OCI-LY3 (cell line): Measurements from ENCODE around the gene NRG3.

Experiments used
- H2AFZ ChIP-seq: fragments of 200-600, 300-600 bp; shearing (Covaris generic); 2 replicates; pipeline ENCODE4 v1.6.0; 2014; ENCODE audit warnings: antibody characterized with exemption, low read depth, low read length
- H3K27ac ChIP-seq: fragments of 200-600, 300-600 bp; sonication (generic); 2 replicates; pipeline ENCODE4 v1.5.1; 2014; ENCODE audit warnings: mild to moderate bottlenecking, low read length, moderate library complexity, mixed read lengths
- H3K27me3 ChIP-seq: fragments of 200-600, 300-600 bp; sonication (generic); 2 replicates; pipeline ENCODE4 v1.6.1; 2014; ENCODE audit warnings: low read depth, low read length, mixed read lengths
- H3K36me3 ChIP-seq: fragments of 200-600, 300-600 bp; sonication (generic); replicated peaks from 2 replicates; pipeline ENCODE3; 2014; ENCODE audit warnings: low read depth, low read length, mixed read lengths
- H3K4me1 ChIP-seq: fragments of 300-600, 200-600 bp; sonication (generic); 2 replicates; pipeline ENCODE4 v1.6.1; 2014; ENCODE audit warnings: low read length, mixed read lengths
- H3K4me2 ChIP-seq: fragments of 200-600, 300-600 bp; sonication (generic); 2 replicates; pipeline ENCODE4 v1.6.1; 2014; ENCODE audit warnings: low read length, mixed read lengths
- H3K4me3 ChIP-seq: fragments of 300-600, 200-600 bp; sonication (generic); 2 replicates; pipeline ENCODE4 v1.5.1; 2014; ENCODE audit warnings: antibody characterized with exemption, mild to moderate bottlenecking, low read length, moderate library complexity
- H3K79me2 ChIP-seq: fragments of 300-600, 200-600 bp; shearing (Covaris generic); 2 replicates; pipeline ENCODE4 v1.6.1; 2014; ENCODE audit warnings: mild to moderate bottlenecking, low read length, mixed read lengths
- H3K9ac ChIP-seq: fragments of 300-600, 200-600 bp; shearing (Covaris generic); 2 replicates; pipeline ENCODE4 v1.6.0; 2014; ENCODE audit warnings: mild to moderate bottlenecking, low read length, moderate library complexity
- H3K9me3 ChIP-seq: fragments of 200-600, 300-600 bp; shearing (Covaris generic); 2 replicates; pipeline ENCODE4 v1.6.1; 2014; ENCODE audit warnings: low read length, mixed read lengths; ENCODE audit not compliant: insufficient read depth
- H4K20me1 ChIP-seq: fragments of 200-600, 300-600 bp; sonication (generic); 2 replicates; pipeline ENCODE4 v1.6.1; 2016; ENCODE audit warnings: low read length, mixed read lengths; ENCODE audit not compliant: insufficient read depth
- CTCF ChIP-seq: fragments of 200-600, 300-600 bp; sonication (generic); IDR thresholded peaks from 2 replicates; pipeline ENCODE4 v1.5.1; 2014; ENCODE audit warnings: antibody characterized with exemption, low read length, low read depth
- EZH2phosphoT487 ChIP-seq: fragments of 200-600 bp; shearing (Covaris generic); IDR thresholded peaks from 2 replicates; pipeline ENCODE4 v1.6.1; 2018; ENCODE audit warnings: antibody characterized with exemption, mixed run types, low read depth

The NRG3 gene

DNA sequence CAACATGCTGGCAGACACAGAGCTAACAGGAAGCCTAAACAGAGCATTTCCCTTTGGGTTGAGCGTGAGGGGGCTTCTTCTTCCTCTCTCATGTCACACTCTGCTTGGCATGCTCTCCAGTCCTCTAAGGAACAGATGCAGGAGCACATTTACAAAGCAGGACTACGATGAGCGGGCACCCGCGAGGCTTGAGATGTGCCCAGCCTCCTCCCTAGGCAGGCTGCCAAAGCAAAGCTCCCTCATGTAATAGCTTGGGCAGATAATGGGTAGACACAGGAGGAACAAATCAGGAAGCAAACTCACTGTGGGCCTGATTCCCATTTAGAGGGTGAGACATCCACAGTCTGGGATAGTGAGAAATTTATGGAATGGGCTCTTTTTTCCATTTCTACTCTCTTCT is 519.1 kb downstream of the NRG3 start:
- Histone ChIP-seq H3K9me3 (peaks cover 3% of the 10 kb centered on the region; the same call in 1 of the 2 replicates), H3K36me3 (no peaks in the 10 kb centered on the region), H3K4me3 (no peak overlapping the region), H3K27ac (no peak overlapping the region), H3K27me3 (no peaks in the 10 kb centered on the region), H3K79me2 (no peaks in the 10 kb centered on the region), H3K9ac (no peak overlapping the region), H2AFZ (no peak overlapping the region), H3K4me2 (no peak overlapping the region), H3K4me1 (no peaks in the 10 kb centered on the region), H4K20me1 (no peaks in the 10 kb centered on the region)
- no peak for TF ChIP-seq EZH2phosphoT487
- TF ChIP-seq CTCF, result no peak

DNA sequence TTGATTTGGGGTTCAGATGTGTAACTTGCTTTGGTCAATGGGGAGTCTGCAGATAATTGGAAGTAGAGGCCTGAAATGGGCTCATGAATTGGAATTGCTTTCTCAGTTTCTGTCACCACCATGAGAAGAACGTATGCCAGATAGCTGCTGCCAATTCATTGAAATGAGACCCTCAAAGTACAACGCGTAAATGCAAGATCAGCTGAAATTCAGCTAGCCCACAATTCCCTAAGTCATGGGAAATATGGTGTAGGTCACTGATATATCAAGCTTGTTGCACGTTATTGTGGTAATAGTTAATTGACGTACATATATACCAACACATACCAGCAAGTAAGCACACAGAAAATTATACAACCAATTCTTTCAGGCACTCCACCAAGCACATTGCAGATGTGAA is 520.0 kb downstream of the NRG3 start:
- Histone ChIP-seq H3K27ac (no peak overlapping the region), H3K4me2 (no peak overlapping the region), H3K9me3 (0 out of 2 replicates have a peak, but pooled peaks cover 2% of the 10 kb centered on the region), H3K36me3 (no peaks in the 10 kb centered on the region), H3K79me2 (no peaks in the 10 kb centered on the region), H2AFZ (no peak overlapping the region), H3K4me1 (no peaks in the 10 kb centered on the region), H3K4me3 (no peak overlapping the region), H4K20me1 (no peaks in the 10 kb centered on the region), H3K9ac (no peak overlapping the region), H3K27me3 (no peaks in the 10 kb centered on the region)
- TF ChIP-seq CTCF (no peak), EZH2phosphoT487 (no peak)

DNA sequence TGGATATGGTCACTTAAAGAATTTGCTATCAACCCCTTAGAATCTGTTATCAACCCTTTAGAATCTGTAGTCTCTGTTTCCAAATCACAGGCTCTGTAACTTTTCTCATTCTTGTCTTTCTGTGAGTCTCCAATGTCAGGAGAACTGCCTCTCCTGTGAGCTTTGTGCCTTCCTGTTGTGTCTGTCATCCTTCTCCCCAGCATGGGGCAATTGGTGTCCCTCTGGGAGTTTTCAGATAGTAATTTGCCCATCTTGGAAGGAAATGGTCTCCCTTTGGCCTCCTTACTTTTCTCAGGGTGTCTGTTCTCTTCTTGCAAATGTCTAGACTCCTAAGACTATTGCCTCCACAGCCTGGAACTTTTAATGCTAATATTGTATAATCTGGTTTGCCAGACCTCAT is 521.9 kb downstream of the NRG3 start:
- no peaks in the 10 kb centered on the region for H4K20me1 ChIP-seq
- no peaks in the 10 kb centered on the region for H3K79me2 ChIP-seq
- H3K4me2 ChIP-seq, result no peak overlapping the region

GRCh38 chr10:82397854-82398253 is 522.9 kb downstream of the NRG3 start:
- Histone ChIP-seq H3K79me2 (no peaks in the 10 kb centered on the region), H3K27me3 (no peaks in the 10 kb centered on the region), H3K4me2 (no peak overlapping the region), H3K9ac (no peak overlapping the region), H2AFZ (no peak overlapping the region), H4K20me1 (no peaks in the 10 kb centered on the region), H3K27ac (no peak overlapping the region), H3K4me3 (no peak overlapping the region), H3K9me3 (no peaks in the 10 kb centered on the region), H3K36me3 (no peaks in the 10 kb centered on the region), H3K4me1 (no peaks in the 10 kb centered on the region)
- TF ChIP-seq EZH2phosphoT487 (no peak), CTCF (no peak)

More for the DNA sequence above, 521.9 kb downstream of the NRG3 start:
- Histone ChIP-seq H3K4me1 (no peaks in the 10 kb centered on the region), H3K4me3 (no peak overlapping the region), H3K36me3 (no peaks in the 10 kb centered on the region), H3K9me3 (no peaks in the 10 kb centered on the region), H3K27ac (no peak overlapping the region), H2AFZ (no peak overlapping the region), H3K27me3 (no peaks in the 10 kb centered on the region), H3K9ac (no peak overlapping the region)
- TF ChIP-seq EZH2phosphoT487, result no peak
- TF ChIP-seq CTCF, result no peak
